ENCODE results near the gene COX7A2. TPM values are rescaled to one million over a fixed set of nuclear protein-coding genes. Genes with fewer than 3 reads are reported as not detected.

COX7A2 gene, protein sequence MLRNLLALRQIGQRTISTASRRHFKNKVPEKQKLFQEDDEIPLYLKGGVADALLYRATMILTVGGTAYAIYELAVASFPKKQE
- 370 and 456 TPM in 2 replicates for total RNA-seq (ENCODE audit: low replicate concordance)
- long read RNA-seq, transcript COX7A2-202 (4 exons, 773 nt), result major isoform, 79 of 89 reads
- long read RNA-seq, partial matches to known transcripts, result 2 of 89 reads
- long read RNA-seq, other reads (novel, unspliced or antisense), result 6 of 89 reads

DNA sequence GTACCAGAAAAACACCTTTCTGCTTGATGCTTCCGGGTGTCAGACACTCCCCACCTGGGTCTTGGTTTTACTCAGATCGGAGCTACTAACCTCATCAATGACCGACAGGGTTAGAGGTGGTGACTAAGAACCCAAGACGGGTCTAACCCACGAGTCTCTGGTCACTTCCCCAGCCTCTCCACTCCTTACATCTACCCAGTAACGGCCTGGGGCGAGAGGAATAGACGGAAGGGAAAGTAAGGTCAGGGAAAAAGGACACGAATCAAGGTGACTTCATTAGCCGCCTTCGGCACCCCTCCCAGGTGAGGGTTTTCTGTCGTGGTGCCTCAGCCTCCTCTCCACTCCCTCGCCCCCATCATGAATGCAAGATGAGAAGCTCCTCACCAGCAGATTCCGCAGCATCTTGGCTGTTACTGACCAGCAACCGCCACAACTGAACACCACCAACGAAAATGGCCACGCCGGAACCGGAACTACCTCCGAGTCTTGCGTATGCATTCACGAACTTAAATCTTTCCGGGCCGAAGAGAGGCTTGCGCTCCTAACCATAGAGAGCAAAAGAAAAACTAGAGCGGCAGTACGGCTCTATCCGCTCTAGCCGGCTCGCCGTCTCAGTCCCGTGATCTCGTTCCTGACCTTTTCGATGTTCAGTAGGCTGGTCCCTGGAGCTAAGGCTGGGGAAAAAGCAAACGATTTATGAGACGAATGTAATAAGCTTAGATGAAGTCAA lies at the start of gene COX7A2:
Gene COX7A2, minus strand, starts transcription at position 469 of the 730 bp plus-strand sequence. Its CDS starts 67 bp downstream, at position 402.
- peak; percentile 84 for DNase-seq (ENCODE audit: extremely low spot score, unreplicated experiment)
- Mint-ChIP-seq H3K4me3 (peak within 1 kb of the TSS; percentile 99), H3K27me3 (no peaks in the 10 kb centered on the region), H3K27ac (peak within 1 kb of the TSS; percentile 98), H3K4me1 (ENCODE audit: unreplicated experiment) (peaks cover 22% of the 10 kb centered on the region), H3K9me3 (no peaks in the 10 kb centered on the region), H3K36me3 (peaks cover 21% of the 10 kb centered on the region)
- TF ChIP-seq, protein P1, sequence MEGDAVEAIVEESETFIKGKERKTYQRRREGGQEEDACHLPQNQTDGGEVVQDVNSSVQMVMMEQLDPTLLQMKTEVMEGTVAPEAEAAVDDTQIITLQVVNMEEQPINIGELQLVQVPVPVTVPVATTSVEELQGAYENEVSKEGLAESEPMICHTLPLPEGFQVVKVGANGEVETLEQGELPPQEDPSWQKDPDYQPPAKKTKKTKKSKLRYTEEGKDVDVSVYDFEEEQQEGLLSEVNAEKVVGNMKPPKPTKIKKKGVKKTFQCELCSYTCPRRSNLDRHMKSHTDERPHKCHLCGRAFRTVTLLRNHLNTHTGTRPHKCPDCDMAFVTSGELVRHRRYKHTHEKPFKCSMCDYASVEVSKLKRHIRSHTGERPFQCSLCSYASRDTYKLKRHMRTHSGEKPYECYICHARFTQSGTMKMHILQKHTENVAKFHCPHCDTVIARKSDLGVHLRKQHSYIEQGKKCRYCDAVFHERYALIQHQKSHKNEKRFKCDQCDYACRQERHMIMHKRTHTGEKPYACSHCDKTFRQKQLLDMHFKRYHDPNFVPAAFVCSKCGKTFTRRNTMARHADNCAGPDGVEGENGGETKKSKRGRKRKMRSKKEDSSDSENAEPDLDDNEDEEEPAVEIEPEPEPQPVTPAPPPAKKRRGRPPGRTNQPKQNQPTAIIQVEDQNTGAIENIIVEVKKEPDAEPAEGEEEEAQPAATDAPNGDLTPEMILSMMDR (conservative IDR thresholded peaks at IDR 0.05), result no peak

DNA sequence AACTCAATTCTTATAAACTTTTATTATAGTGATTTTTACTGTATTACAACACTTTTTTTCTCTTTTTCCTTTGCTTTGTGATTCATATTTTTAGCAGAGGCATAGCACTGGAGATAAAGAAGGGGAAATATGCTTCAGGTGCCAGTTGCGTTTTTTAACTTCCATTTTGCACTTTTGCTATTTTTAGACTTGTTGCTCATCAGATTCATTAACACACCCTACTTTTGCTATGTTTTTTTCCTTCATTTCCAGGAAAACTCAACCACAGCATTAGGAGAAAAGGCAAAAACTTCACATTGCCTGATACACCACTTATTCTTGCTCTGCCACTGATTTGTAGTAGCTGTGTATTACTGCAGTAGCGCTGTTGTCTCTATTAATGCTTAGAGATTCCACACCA lies 49.0 kb upstream of the COX7A2 start:
- Mint-ChIP-seq H3K36me3 (peaks cover 3% of the 10 kb centered on the region), H3K27me3 (no peaks in the 10 kb centered on the region), H3K9me3 (peaks cover 3% of the 10 kb centered on the region), H3K27ac (no peak overlapping the region), H3K4me1 (ENCODE audit: unreplicated experiment) (peaks cover 10% of the 10 kb centered on the region), H3K4me3 (no peak overlapping the region)
- TF ChIP-seq, protein P1 (conservative IDR thresholded peaks at IDR 0.05), result no peak
- DNase-seq (ENCODE audit: extremely low spot score, unreplicated experiment), result no peak

DNA sequence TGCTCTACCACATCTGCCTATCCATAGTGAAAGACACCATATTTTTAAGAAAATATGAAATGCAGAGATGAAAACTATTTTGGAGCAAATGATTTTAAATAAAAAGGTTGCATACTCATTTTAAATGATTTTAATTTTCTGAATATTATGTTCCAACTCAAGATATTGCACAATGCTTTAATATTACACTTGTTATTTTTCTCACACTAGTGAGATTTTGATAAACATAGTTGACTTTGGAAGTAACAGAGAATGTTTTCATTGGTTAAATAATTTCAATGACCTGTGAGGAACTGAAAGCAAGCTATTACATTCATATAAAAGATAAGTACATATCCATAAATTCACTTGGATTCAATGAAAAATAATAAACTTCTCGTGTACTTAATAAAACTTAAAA lies 48.1 kb upstream of the COX7A2 start:
- peaks cover 18% of the 10 kb centered on the region for H3K4me1 Mint-ChIP-seq (ENCODE audit: unreplicated experiment)
- peaks cover 3% of the 10 kb centered on the region for H3K9me3 Mint-ChIP-seq
- DNase-seq (ENCODE audit: extremely low spot score, unreplicated experiment), result no peak
- TF ChIP-seq, protein P1 (conservative IDR thresholded peaks at IDR 0.05), result no peak
- no peaks in the 10 kb centered on the region for H3K27me3 Mint-ChIP-seq
- H3K36me3 Mint-ChIP-seq, result peaks cover 3% of the 10 kb centered on the region
- H3K27ac Mint-ChIP-seq, result no peak overlapping the region
- no peak overlapping the region for H3K4me3 Mint-ChIP-seq

DNA sequence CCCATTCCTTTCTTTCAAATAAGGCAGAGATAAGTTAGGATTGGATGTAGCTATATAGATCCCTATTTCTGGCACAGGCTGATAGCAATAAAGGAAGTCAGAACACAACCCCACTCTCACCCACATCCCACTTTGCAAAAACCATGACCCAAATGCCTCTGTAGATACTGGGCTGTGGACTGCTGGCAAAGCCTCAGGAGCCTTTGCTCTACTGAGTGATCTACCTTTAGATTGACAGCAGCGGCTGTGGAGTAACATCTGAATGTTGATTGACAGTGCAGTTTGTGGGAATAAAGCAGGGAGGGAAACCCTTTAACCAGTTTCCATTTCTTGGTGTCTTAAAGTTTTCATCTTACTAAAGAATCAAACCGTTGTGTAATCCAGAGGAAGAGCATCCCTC lies 47.7 kb upstream of the COX7A2 start:
- DNase-seq (ENCODE audit: extremely low spot score, unreplicated experiment), result no peak
- Mint-ChIP-seq H3K27ac (no peak overlapping the region), H3K36me3 (peaks cover 3% of the 10 kb centered on the region), H3K27me3 (no peaks in the 10 kb centered on the region), H3K4me1 (ENCODE audit: unreplicated experiment) (peaks cover 23% of the 10 kb centered on the region), H3K4me3 (no peak overlapping the region), H3K9me3 (peaks cover 3% of the 10 kb centered on the region)
- TF ChIP-seq, protein P1 (conservative IDR thresholded peaks at IDR 0.05), result no peak

DNA sequence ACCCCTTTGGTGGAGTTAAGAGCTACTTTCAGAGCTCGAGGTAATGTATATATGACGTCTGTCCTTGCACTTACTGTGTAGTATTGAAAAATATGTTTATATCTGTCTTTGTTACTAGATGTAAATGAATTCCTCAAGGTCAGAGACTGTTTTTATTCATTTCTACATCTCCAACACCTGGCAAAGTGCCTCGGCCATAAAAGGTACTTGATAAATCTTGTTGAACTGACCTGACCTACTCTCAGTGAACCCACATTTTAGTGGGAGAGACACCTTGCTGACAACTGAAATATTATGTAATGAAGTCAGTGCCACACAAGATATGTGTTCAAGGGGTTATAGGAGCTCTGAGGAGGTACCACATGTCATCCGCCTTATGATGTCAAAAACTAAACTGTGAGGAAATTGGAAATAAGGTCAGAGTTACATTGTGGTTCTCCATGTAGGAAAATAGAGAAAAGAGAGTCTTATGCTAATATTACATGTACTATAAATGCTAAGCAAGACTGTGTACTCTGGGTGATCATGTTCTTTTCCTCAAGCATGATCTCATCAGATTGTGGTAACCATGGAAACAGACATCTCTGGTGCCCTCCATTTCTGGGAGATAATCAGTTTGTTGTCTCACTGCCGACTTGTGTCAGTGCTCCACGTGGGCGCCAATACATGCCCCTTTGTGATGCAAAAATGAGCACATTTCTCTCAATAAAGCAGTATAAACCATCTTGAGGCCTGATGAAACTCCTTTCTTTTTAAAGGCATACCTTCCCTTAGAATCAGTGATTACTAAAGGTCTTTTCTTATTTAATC lies 46.7 kb upstream of the COX7A2 start:
- H3K36me3 Mint-ChIP-seq, result peaks cover 3% of the 10 kb centered on the region
- peak overlapping the region; percentile 92 for H3K27ac Mint-ChIP-seq
- DNase-seq (ENCODE audit: extremely low spot score, unreplicated experiment), result no peak
- peaks cover 3% of the 10 kb centered on the region for H3K9me3 Mint-ChIP-seq
- peaks cover 25% of the 10 kb centered on the region for H3K4me1 Mint-ChIP-seq (ENCODE audit: unreplicated experiment)
- H3K27me3 Mint-ChIP-seq, result no peaks in the 10 kb centered on the region
- H3K4me3 Mint-ChIP-seq, result peak overlapping the region; percentile 68
- TF ChIP-seq, protein P1 (conservative IDR thresholded peaks at IDR 0.05), result no peak
